Ovary (tissue), 9 donors: ENCODE data around the gene PHLPP2. TPM values are rescaled to one million over a fixed set of nuclear protein-coding genes. Genes with fewer than 3 reads are reported as not detected.
"Not testable (repeated sequence)": the region's sequence is repeated elsewhere in the genome, so short reads cannot be mapped to it uniquely, and the experiment has no call there.

ENCODE experiments used
- DNase-seq, 5 donors: peaks; one replicate each; pipeline ENCODE4 v3.0.0-alpha.2; 2019 to 2020
- H3K27ac ChIP-seq, 2 donors: fragments of 200-600 bp; one replicate each; pipeline versions ENCODE4 v1.5.1 to v1.8.0; 2019 to 2022
- H3K27me3 ChIP-seq: fragments of 200-600 bp; one replicate; pipeline ENCODE4 v1.8.0; 2022
- H3K36me3 ChIP-seq: fragments of 200-600 bp; sonication (generic); one replicate; pipeline ENCODE4 v1.5.1; 2019
- H3K4me1 ChIP-seq: one replicate; pipeline ENCODE4 v1.8.1; 2013; ENCODE audit warnings: mild to moderate bottlenecking, moderate library complexity; ENCODE audit not compliant: insufficient read depth
- H3K4me3 ChIP-seq: fragments of 200-600 bp; sonication (generic); one replicate; pipeline ENCODE4 v1.5.1; 2017
- H3K9me3 ChIP-seq, 2 donors: fragments of 200-600 bp in 1 of 2; sonication (generic) in 1 of 2; one replicate each; pipeline versions ENCODE4 v1.5.1 to v1.8.1; 2013 to 2019; ENCODE audit warnings: mild to moderate bottlenecking in 1 of 2, moderate library complexity in 1 of 2
- CTCF ChIP-seq, 3 donors: fragments of 450-650 bp in 2 of 3; fragments of 200-600 bp in 1 of 3; IDR thresholded peaks; one replicate each; pipeline versions ENCODE4 v1.5.1 to v1.8.0; 2016 to 2022; ENCODE audit warnings: antibody characterized with exemption in 3 of 3, mild to moderate bottlenecking in 1 of 3
- EP300 ChIP-seq: sonication (generic); formaldehyde crosslinking; IDR thresholded peaks from one replicate; pipeline ENCODE4 v1.6.1; 2017; ENCODE audit warnings: antibody characterized with exemption
- POLR2A ChIP-seq: fragments of 450-650 bp; IDR thresholded peaks from one replicate; pipeline ENCODE4 v1.6.1; 2017; ENCODE audit warnings: antibody characterized with exemption, mild to moderate bottlenecking, moderate library complexity
- WGBS, 3 donors: extraction: QIAGEN DNeasy Blood & Tissue Kit in 1 of 3; methylation state at CpG; one replicate each; pipeline versions ENCODE4 v1.1.5 to v1.1.7; 2013 to 2017; 5-methylcytosine and 5-hydroxymethylcytosine counted together
- intact Hi-C, 4 donors: fragments of 100-400 bp; cut with DNase I; formaldehyde crosslinking; loops; one replicate each; pipeline versions ENCODE4 v1.11.0 to v1.15.1; 2022 to 2023
- polyA plus RNA-seq, 2 donors: library from polyadenylated mRNA; stranded (reverse); fragments of 200-250 nt in 1 of 2; fragments of 350-450 nt in 1 of 2; fragmentation: Illumina TruSeq in 1 of 2; extraction: RNeasy Lipid Tissue Mini Kit (QIAGEN cat#74804) in 1 of 2; gene quantifications; one replicate each; pipeline ENCODE4 v1.2.3, GENCODE V29; 2013 to 2014
- total RNA-seq, 7 donors: library from RNA; depleted of rRNA in 2 of 7; stranded (reverse); fragments of >200 nt in 2 of 7; fragmentation: NEBNext Ultra II Directional in 3 of 7; extraction: Animal tissue kit (Norgen Biotek cat#: 25700) in 3 of 7; gene quantifications; one replicate each; pipeline versions ENCODE4 v1.1.0 to v1.2.4, GENCODE V29; 2016 to 2023
- donor health status: DM: no; HTN: no; CAD: no; lungs with moderate emphysema.
- donor health status: DM: no; HTN: no; CAD: no.
- donor health status: Bipolar disorder and iron deficiency.
- donor health status: DM: yes; HTN: yes; CAD: no.
- donor health status: DM: no; HTN: no; CAD: no.
- donor health status: DM: yes; HTN: yes; CAD: no.

The PHLPP2 gene
- total and polyA plus RNA-seq, 9 donors = 3.5 to 19.0 (median 11.0) TPM

DNA sequence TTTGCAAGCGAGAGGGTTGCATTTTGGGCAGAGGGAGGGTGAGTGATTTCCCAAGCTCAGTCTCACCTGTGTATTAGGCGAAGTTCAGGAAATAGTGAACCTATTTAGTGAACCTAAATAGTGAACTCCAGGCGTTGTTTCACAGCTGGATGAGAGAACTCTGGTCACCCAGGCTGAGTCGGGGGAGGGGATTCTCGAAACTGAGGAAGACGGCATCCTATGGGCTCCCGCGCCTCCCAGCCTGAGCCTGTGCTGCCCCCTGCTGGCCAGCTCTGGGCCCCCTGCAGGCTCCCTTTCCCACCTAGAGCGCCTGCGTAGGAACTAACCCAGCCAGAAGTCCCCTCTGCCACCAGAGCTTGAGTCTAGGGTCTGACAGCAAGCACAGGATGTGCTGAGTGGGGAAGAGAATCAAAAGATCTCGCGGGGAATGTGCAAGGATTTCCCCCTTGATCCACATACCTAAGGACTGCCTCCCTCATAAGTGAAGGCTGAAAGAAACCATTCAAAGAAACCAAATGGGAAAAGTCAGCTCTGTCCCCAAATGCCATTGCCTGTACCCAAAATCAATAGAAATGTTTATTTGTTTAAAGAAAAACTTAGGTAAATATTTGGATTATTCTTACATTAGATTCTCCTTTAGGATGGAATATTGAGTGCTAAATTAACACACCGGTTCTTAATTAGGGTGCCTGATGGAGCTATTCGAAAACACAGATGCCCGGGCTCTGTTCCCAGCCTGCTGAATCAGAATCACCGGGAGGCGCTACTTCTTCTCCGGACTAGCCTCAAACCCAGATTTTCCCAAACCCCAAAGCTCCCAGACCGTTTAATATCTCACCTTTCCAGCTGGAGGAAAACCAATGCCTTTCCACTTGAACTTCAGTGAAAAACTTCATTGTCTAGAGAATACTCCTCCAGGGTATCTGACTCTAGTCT, 113.3 kb downstream of the PHLPP2 start:
- H3K9me3 ChIP-seq = no peaks in the 10 kb centered on the region
- no peak overlapping the region for H3K4me3 ChIP-seq
- TF ChIP-seq EP300 (no peak), CTCF (IDR thresholded peaks at IDR 0.05) (peak; percentile 12 to 43 (median 20)), POLR2A (no peak)
- H3K4me1 ChIP-seq = no peaks in the 10 kb centered on the region
- intact Hi-C loops = loop anchor here in 2 of 4 donors (10.0 kb wide), 1 partner anchor 196 kb away; no protein-coding TSS in a partner anchor
- no peak overlapping the region for H3K27ac ChIP-seq
- no peaks in the 10 kb centered on the region for H3K27me3 ChIP-seq
- DNase-seq = peak; percentile 33 to 78 (median 56)
- WGBS, 3 donors = 12 to 16% (median 12%) methylated on average over 19 of the region's 19 CpGs
- H3K36me3 ChIP-seq = no peaks in the 10 kb centered on the region

GRCh38 chr16:71610447-71610846, 114.1 kb downstream of the PHLPP2 start:
- TF ChIP-seq CTCF (IDR thresholded peaks at IDR 0.05) (no peak), EP300 (no peak), POLR2A (no peak)
- Histone ChIP-seq H3K4me1 (no peaks in the 10 kb centered on the region), H3K36me3 (no peaks in the 10 kb centered on the region), H3K9me3 (no peaks in the 10 kb centered on the region), H3K4me3 (no peak overlapping the region), H3K27me3 (no peaks in the 10 kb centered on the region), H3K27ac (no peak overlapping the region)
- WGBS, 3 donors = 56 to 82% (median 69%) methylated on average over 4 of the region's 4 CpGs
- DNase-seq = no peak
- intact Hi-C loops = loop anchor here in 2 of 4 donors (10.0 kb wide), 1 partner anchor 196 kb away; no protein-coding TSS in a partner anchor

GRCh38 chr16:71609066-71609465, 115.4 kb downstream of the PHLPP2 start:
- DNase-seq = no peak
- no peaks in the 10 kb centered on the region for H3K4me1 ChIP-seq
- intact Hi-C loops = no loop called here
- H3K36me3 ChIP-seq = no peaks in the 10 kb centered on the region
- H3K9me3 ChIP-seq = no peaks in the 10 kb centered on the region
- no peak overlapping the region for H3K27ac ChIP-seq
- TF ChIP-seq POLR2A (no peak), CTCF (IDR thresholded peaks at IDR 0.05) (no peak), EP300 (no peak)
- H3K27me3 ChIP-seq = no peaks in the 10 kb centered on the region
- 48 to 71% (median 64%) methylated on average over 2 of the region's 2 CpGs for WGBS, 3 donors
- no peak overlapping the region for H3K4me3 ChIP-seq

GRCh38 chr16:71600822-71601221, 123.7 kb downstream of the PHLPP2 start:
- TF ChIP-seq EP300 (no peak), CTCF (IDR thresholded peaks at IDR 0.05) (no peak), POLR2A (no peak)
- Histone ChIP-seq H3K4me3 (no peak overlapping the region), H3K4me1 (no peaks in the 10 kb centered on the region), H3K9me3 (no peaks in the 10 kb centered on the region), H3K27me3 (no peaks in the 10 kb centered on the region), H3K27ac (no peak overlapping the region), H3K36me3 (no peaks in the 10 kb centered on the region)
- intact Hi-C loops = no loop called here
- no peak for DNase-seq
- WGBS, 3 donors = 63 to 79% (median 70%) methylated on average over 8 of the region's 8 CpGs

DNA sequence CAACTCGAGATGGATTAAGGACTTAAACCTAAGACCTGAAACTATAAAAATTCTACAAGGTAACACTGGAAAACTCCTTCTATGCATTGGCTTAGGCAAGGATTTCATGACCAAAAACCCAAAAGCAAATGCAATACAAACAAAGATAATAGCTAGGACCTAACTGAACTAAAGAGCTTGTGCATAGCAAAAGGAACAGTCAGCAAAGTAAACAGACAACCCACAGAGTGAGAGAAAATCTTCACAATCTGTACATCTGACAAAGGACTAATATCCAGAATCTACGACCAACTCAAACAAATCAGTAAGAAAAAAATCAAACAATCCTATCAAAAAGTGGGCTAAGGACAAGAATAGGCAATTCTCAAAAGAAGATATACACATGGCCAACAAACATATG, 126.1 kb downstream of the PHLPP2 start:
- H3K27ac ChIP-seq, H3K9me3 ChIP-seq, H3K27me3 ChIP-seq, DNase-seq, H3K4me1 ChIP-seq, H3K4me3 ChIP-seq, intact Hi-C loops, H3K36me3 ChIP-seq: not testable (repeated sequence)
- WGBS, 3 donors = 56 to 62% (median 58%) methylated on average over 2 of the region's 2 CpGs

- intact Hi-C loops, H3K27ac ChIP-seq, H3K27me3 ChIP-seq, H3K36me3 ChIP-seq, H3K4me3 ChIP-seq, H3K9me3 ChIP-seq, H3K4me1 ChIP-seq, DNase-seq: not testable (repeated sequence)
- WGBS, 3 donors = 85 to 90% (median 89%) methylated on average over 6 to 7 of the region's 7 CpGs
These were observed 129.1 kb downstream of the PHLPP2 start for GRCh38 chr16:71595340-71595826.
